WERI-Rb-1 (cell line): ENCODE results near the gene NDUFAF8.

Experiments used
- DNase-seq: peaks from one replicate; pipeline ENCODE4 v3.0.0-alpha.2; 2020
- H3K27ac ChIP-seq: fragments of 250-450 bp; sonication (Bioruptor Pico); 2 replicates; pipeline ENCODE4 v1.5.1; 2020; ENCODE audit warnings: mild to moderate bottlenecking, moderate library complexity
- H3K27me3 ChIP-seq: fragments of 250-450 bp; sonication (Bioruptor Pico); 2 replicates; pipeline ENCODE4 v1.5.1; 2021; ENCODE audit warnings: mild to moderate bottlenecking, low read depth, moderate library complexity; ENCODE audit not compliant: insufficient read depth, severe bottlenecking
- H3K36me3 ChIP-seq: fragments of 250-450 bp; sonication (Bioruptor Pico); 2 replicates; pipeline ENCODE4 v1.5.1; 2020; ENCODE audit warnings: mild to moderate bottlenecking, moderate library complexity
- H3K4me3 ChIP-seq: 2 replicates; pipeline ENCODE4 v1.5.1; 2011; ENCODE audit warnings: low read depth, mild to moderate bottlenecking, control low read depth, low read length
- H3K9me3 ChIP-seq: fragments of 250-450 bp; sonication (Bioruptor Pico); 2 replicates; pipeline ENCODE4 v1.5.1; 2021; ENCODE audit warnings: mild to moderate bottlenecking, moderate library complexity; ENCODE audit not compliant: severe bottlenecking
- TF ChIP-seq, protein P1 (sequence below): IDR thresholded peaks from 2 replicates; pipeline ENCODE4 v1.5.1; 2011; ENCODE audit warnings: low read depth, mild to moderate bottlenecking, control low read depth, inconsistent platforms, low read length

Gene NDUFAF8

DNA sequence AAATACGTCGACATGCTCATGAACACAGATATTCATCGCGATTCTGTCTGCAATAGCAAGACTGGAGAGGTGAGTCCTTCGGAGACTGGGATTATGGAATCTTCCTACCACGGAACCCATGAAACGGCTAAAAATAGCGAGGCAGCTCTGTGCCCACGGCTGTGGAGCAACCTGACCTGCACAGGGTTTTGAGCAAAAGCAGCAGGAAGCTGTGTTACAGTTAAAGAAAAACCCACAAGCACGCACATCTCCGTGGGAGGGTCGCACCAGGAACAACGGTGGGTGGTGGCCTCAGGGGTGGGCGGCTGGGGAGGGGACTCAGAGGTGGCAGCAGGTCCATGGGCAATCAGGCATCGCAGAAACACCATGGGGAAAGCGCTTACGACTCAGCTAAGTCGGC lies 31.2 kb downstream of the NDUFAF8 start:
- Histone ChIP-seq H3K4me3 (no peak overlapping the region), H3K36me3 (peaks cover 40% of the 10 kb centered on the region), H3K27me3 (no peaks in the 10 kb centered on the region), H3K9me3 (no peaks in the 10 kb centered on the region), H3K27ac (peak overlapping the region; percentile 15; the same call in 1 of the 2 replicates)
- TF ChIP-seq, protein P1, sequence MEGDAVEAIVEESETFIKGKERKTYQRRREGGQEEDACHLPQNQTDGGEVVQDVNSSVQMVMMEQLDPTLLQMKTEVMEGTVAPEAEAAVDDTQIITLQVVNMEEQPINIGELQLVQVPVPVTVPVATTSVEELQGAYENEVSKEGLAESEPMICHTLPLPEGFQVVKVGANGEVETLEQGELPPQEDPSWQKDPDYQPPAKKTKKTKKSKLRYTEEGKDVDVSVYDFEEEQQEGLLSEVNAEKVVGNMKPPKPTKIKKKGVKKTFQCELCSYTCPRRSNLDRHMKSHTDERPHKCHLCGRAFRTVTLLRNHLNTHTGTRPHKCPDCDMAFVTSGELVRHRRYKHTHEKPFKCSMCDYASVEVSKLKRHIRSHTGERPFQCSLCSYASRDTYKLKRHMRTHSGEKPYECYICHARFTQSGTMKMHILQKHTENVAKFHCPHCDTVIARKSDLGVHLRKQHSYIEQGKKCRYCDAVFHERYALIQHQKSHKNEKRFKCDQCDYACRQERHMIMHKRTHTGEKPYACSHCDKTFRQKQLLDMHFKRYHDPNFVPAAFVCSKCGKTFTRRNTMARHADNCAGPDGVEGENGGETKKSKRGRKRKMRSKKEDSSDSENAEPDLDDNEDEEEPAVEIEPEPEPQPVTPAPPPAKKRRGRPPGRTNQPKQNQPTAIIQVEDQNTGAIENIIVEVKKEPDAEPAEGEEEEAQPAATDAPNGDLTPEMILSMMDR = no peak
- no peak for DNase-seq

DNA sequence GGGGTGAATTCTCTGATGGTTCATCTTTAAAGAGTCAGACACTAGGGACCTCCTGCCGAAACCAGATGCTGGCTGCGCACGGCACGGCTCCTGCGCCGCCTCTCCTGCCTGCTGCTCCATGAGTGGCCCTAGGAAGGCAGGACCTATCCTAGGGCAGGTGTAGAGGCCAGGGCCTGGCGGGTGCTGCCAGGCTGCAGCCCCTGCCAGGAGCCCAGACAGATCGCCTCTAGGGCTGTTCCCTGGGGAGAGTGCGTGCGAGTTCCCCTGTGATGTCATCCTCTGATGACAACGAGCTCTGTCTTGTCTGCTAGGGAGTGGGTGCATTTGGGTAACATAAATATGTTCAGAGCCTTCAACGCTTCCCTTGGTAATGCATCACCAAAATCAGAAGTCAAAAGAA lies 32.1 kb downstream of the NDUFAF8 start:
- Histone ChIP-seq H3K4me3 (no peak overlapping the region), H3K27ac (peak overlapping the region; percentile 46; the same call in 1 of the 2 replicates), H3K36me3 (peaks cover 31% of the 10 kb centered on the region), H3K9me3 (no peaks in the 10 kb centered on the region), H3K27me3 (no peaks in the 10 kb centered on the region)
- DNase-seq = no peak
- TF ChIP-seq, protein P1 = no peak

DNA sequence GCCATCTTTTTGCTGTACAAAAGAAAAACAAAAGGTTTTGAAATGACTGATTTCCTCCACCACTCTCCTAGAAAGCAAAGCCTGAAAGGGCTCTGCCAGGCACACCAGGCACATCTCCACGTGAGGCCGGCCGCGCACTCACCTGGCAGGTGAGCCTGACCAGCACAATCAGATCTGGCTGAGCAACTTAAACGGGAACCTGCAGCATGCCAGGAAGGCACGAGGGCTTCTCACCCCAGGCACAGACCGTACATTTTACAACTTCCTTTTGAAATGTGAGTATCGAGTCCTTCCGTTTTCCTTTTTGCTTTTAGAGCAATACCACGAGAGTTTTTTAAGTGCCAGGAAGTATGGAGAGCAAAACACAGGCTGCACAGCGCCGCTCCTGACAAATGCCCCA lies 33.5 kb downstream of the NDUFAF8 start:
- DNase-seq = no peak
- Histone ChIP-seq H3K36me3 (peaks cover 37% of the 10 kb centered on the region), H3K27me3 (no peaks in the 10 kb centered on the region), H3K9me3 (no peaks in the 10 kb centered on the region), H3K27ac (no peak overlapping the region), H3K4me3 (no peak overlapping the region)
- TF ChIP-seq, protein P1 = no peak

DNA sequence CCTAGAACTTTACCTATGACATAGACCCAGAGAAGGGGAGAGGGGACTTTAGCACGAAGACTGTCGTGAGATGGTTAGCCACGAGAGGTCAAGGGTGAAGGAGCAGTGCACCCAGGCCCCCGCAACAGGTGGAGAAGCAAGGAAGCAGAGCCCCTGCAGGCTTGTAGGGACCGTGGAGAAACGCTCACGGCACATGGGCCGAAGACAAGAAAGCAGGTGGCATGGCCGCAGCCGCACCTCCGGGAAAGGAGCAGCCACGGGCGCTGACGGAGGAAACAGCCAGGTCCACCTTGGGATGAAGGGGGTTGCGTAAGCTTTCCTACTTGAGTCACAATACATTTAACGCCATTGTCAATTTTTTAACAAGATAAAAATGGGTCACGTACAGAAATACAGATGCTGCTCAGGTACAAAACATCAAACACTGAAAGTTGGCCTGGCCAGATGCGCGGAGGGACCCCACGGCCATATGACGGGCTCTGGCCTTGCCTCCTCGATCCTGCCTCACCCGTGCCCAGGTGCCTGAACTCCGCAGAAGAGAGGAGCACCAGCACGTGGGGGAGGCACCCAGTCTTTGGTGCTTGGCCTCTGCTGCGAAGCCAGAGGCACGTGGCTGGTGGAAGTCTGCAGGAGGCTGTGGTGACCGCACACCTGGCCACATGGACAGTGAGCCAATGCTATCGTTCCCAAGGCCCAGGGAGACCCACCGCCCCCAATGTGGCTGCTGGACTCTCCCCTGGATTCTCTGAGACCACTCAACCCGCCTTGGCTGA lies 34.8 kb downstream of the NDUFAF8 start:
- H3K9me3 ChIP-seq = no peaks in the 10 kb centered on the region
- TF ChIP-seq, protein P1 = no peak
- H3K27me3 ChIP-seq = no peaks in the 10 kb centered on the region
- H3K27ac ChIP-seq = no peak overlapping the region
- H3K4me3 ChIP-seq = no peak overlapping the region
- DNase-seq = no peak
- H3K36me3 ChIP-seq = peaks cover 36% of the 10 kb centered on the region

DNA sequence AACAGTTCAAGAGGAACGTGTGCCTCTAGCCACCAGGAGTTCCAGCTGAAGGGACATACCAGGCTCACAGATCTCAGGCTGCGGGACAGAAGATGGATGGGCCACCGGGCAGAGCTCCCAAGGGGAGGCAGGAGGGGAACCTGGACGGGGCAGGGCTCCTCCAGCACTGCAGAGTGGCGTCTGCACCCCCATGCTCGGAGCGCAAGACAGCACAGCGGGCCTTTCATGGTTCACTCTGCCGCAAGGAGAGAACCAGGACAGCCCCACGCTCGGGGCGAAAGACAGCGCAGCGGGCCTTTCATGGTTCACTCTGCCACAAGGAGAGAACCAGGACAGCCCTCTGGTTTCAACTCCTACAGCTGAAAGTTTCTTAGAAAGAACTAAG lies 35.3 kb downstream of the NDUFAF8 start:
- TF ChIP-seq, protein P1 = no peak
- Histone ChIP-seq H3K9me3 (no peaks in the 10 kb centered on the region), H3K27ac (no peak overlapping the region), H3K27me3 (no peaks in the 10 kb centered on the region), H3K4me3 (no peak overlapping the region), H3K36me3 (peaks cover 34% of the 10 kb centered on the region)
- DNase-seq = no peak

DNA sequence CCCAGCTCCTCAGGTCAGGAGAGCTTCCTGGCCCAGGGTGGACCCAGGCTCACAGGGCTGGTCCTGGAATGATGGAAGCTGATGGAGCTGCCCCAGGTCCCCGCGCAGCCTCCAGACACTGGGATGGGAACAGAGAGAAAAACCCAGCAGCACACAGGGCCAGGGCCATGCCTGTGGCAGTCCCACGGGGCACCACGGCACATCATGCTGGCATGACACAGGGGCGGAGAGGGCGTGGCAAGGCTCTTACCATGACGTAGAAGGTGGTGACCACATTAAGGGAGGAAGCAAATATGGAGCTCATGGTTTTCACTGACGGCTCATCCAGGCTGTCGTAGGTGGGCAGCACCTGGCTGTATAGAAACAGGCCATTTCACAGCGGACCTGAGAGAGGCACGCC lies 37.7 kb downstream of the NDUFAF8 start:
- Histone ChIP-seq H3K27ac (no peak overlapping the region), H3K27me3 (no peaks in the 10 kb centered on the region), H3K36me3 (peaks cover 42% of the 10 kb centered on the region), H3K4me3 (no peak overlapping the region), H3K9me3 (no peaks in the 10 kb centered on the region)
- no peak for DNase-seq
- TF ChIP-seq, protein P1 = no peak
